NB4 (cell line): ENCODE data around the gene FKRP.

ENCODE experiments used
- CTCF ChIP-seq: IDR thresholded peaks from one replicate; pipeline ENCODE4 v1.5.1; 2012; ENCODE audit warnings: low read depth, low read length
- POLR2A ChIP-seq: IDR thresholded peaks from 2 replicates; pipeline ENCODE4 v1.6.1; 2011; ENCODE audit warnings: mild to moderate bottlenecking; ENCODE audit not compliant: insufficient read length; ENCODE audit errors: extremely low read depth

GRCh38 chr19:46728693-46729339 lies 17.0 kb upstream of the FKRP start:
- TF ChIP-seq CTCF = peak; percentile 100
- TF ChIP-seq POLR2A = no peak
